Smooth muscle cell (in vitro differentiated cells): ENCODE measurements around the gene ZCCHC14. TPM values are rescaled to one million over a fixed set of nuclear protein-coding genes. Genes with fewer than 3 reads are reported as not detected.

Experiments
- DNase-seq: peaks from one replicate; lab custom pipeline; 2025; ENCODE audit not compliant: unreplicated experiment; lab: John Stamatoyannopoulos, UW
- H2AFZ ChIP-seq: fragments of 200-600 bp; sonication (generic); 2 replicates; pipeline ENCODE4 v1.6.0; 2016; ENCODE audit warnings: antibody characterized with exemption, low read depth, mild to moderate bottlenecking
- H3F3A ChIP-seq: fragments of 200-600 bp; sonication (generic); 2 replicates; pipeline ENCODE4 v1.6.0; 2017; ENCODE audit warnings: antibody characterized with exemption, low read depth
- H3K27ac ChIP-seq: fragments of 200-600 bp; sonication (generic); 2 replicates; pipeline ENCODE4 v1.5.1; 2016; ENCODE audit warnings: low read depth, mild to moderate bottlenecking
- H3K27me3 ChIP-seq: fragments of 200-600 bp; sonication (generic); 2 replicates; pipeline ENCODE4 v1.6.1; 2016; ENCODE audit warnings: low read depth, mild to moderate bottlenecking
- H3K36me3 ChIP-seq: fragments of 200-600 bp; sonication (generic); 2 replicates; pipeline ENCODE4 v1.5.1; 2016; ENCODE audit warnings: low read depth
- H3K4me1 ChIP-seq: fragments of 200-600 bp; sonication (generic); 2 replicates; pipeline ENCODE4 v1.5.1; 2016; ENCODE audit warnings: low read depth
- H3K4me2 ChIP-seq: fragments of 200-600 bp; sonication (generic); 2 replicates; pipeline ENCODE4 v1.6.0; 2016; ENCODE audit warnings: mild to moderate bottlenecking
- H3K4me3 ChIP-seq: fragments of 200-600 bp; sonication (generic); 2 replicates; pipeline ENCODE4 v1.5.1; 2016; ENCODE audit warnings: mild to moderate bottlenecking
- H3K79me2 ChIP-seq: fragments of 200-600 bp; sonication (generic); 2 replicates; pipeline ENCODE4 v1.6.0; 2016; ENCODE audit warnings: low read depth, mild to moderate bottlenecking
- H3K9ac ChIP-seq: fragments of 200-600 bp; sonication (generic); 2 replicates; pipeline ENCODE4 v1.6.0; 2016; ENCODE audit warnings: low read depth
- H3K9me3 ChIP-seq: fragments of 200-600 bp; sonication (generic); replicated peaks from 2 replicates; pipeline ENCODE4 v1.5.1; 2016; ENCODE audit warnings: low read depth
- H4K20me1 ChIP-seq: fragments of 200-600 bp; sonication (generic); 2 replicates; pipeline ENCODE4 v1.6.0; 2016; ENCODE audit warnings: low read depth
- WGBS: methylation state at CpG from one replicate; pipeline ENCODE4 v1.1.7; 2016; ENCODE audit warnings: low lambda C conversion rate; 5-methylcytosine and 5-hydroxymethylcytosine counted together
- polyA plus RNA-seq: library from polyadenylated mRNA; unstranded; fragments of >200 nt; fragmentation: Nextera tagmentation; extraction: Ambion mirVana; gene quantifications from 2 replicates; pipeline ENCODE4 v1.2.1, GENCODE V29; 2016
- total RNA-seq: library from RNA; depleted of rRNA; stranded (reverse); fragments of >200 nt; gene quantifications from 2 replicates; pipeline ENCODE4 v1.2.3, GENCODE V29; 2014
- TF ChIP-seq, protein P1 (sequence below): fragments of 200-600 bp; sonication (generic); IDR thresholded peaks from 2 replicates; pipeline ENCODE4 v1.5.1; 2017; ENCODE audit warnings: borderline replicate concordance, mild to moderate bottlenecking, antibody characterized with exemption; ENCODE audit not compliant: insufficient read depth, poor library complexity, severe bottlenecking

Gene ZCCHC14
- total and polyA plus RNA-seq, 2 experiments from 2014 or later = 4.6 to 8.5 TPM

GRCh38 chr16:87528690-87529579 lies 36.1 kb upstream of the ZCCHC14 start:
- no peaks in the 10 kb centered on the region for H3K27me3 ChIP-seq
- H3K4me2 ChIP-seq = no peak overlapping the region
- H3K9me3 ChIP-seq = no peaks in the 10 kb centered on the region
- H3K4me3 ChIP-seq = no peak overlapping the region
- WGBS = 85% methylated on average over 10 of the region's 10 CpGs
- TF ChIP-seq, protein P1, sequence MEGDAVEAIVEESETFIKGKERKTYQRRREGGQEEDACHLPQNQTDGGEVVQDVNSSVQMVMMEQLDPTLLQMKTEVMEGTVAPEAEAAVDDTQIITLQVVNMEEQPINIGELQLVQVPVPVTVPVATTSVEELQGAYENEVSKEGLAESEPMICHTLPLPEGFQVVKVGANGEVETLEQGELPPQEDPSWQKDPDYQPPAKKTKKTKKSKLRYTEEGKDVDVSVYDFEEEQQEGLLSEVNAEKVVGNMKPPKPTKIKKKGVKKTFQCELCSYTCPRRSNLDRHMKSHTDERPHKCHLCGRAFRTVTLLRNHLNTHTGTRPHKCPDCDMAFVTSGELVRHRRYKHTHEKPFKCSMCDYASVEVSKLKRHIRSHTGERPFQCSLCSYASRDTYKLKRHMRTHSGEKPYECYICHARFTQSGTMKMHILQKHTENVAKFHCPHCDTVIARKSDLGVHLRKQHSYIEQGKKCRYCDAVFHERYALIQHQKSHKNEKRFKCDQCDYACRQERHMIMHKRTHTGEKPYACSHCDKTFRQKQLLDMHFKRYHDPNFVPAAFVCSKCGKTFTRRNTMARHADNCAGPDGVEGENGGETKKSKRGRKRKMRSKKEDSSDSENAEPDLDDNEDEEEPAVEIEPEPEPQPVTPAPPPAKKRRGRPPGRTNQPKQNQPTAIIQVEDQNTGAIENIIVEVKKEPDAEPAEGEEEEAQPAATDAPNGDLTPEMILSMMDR = no peak
- no peak overlapping the region for H2AFZ ChIP-seq
- no peaks in the 10 kb centered on the region for H3K36me3 ChIP-seq
- no peaks in the 10 kb centered on the region for H3K79me2 ChIP-seq
- H3F3A ChIP-seq = no peaks in the 10 kb centered on the region
- DNase-seq = no peak
- no peaks in the 10 kb centered on the region for H3K4me1 ChIP-seq
- H3K9ac ChIP-seq = no peak overlapping the region
- H3K27ac ChIP-seq = no peak overlapping the region
- H4K20me1 ChIP-seq = no peaks in the 10 kb centered on the region

- WGBS = 59% methylated on average over 11 of the region's 11 CpGs
- H3K27ac ChIP-seq = no peak overlapping the region
- no peaks in the 10 kb centered on the region for H3K4me1 ChIP-seq
- no peak for DNase-seq
- no peaks in the 10 kb centered on the region for H3K27me3 ChIP-seq
- H3K9ac ChIP-seq = no peak overlapping the region
- H3K4me3 ChIP-seq = no peak overlapping the region
- no peaks in the 10 kb centered on the region for H3F3A ChIP-seq
- no peaks in the 10 kb centered on the region for H3K9me3 ChIP-seq
- no peaks in the 10 kb centered on the region for H4K20me1 ChIP-seq
- no peak overlapping the region for H3K4me2 ChIP-seq
- TF ChIP-seq, protein P1 = no peak
- no peak overlapping the region for H2AFZ ChIP-seq
- H3K36me3 ChIP-seq = no peaks in the 10 kb centered on the region
- H3K79me2 ChIP-seq = no peaks in the 10 kb centered on the region
Observed at GRCh38 chr16:87527055-87527724, 34.4 kb upstream of the ZCCHC14 start.

- no peak overlapping the region for H2AFZ ChIP-seq
- no peaks in the 10 kb centered on the region for H3K9me3 ChIP-seq
- H3K27me3 ChIP-seq = no peaks in the 10 kb centered on the region
- TF ChIP-seq, protein P1 = no peak
- no peak overlapping the region for H3K9ac ChIP-seq
- no peaks in the 10 kb centered on the region for H4K20me1 ChIP-seq
- no peaks in the 10 kb centered on the region for H3K36me3 ChIP-seq
- H3K4me1 ChIP-seq = no peaks in the 10 kb centered on the region
- H3K79me2 ChIP-seq = no peaks in the 10 kb centered on the region
- 78% methylated on average over 6 of the region's 6 CpGs for WGBS
- DNase-seq = no peak
- H3K4me2 ChIP-seq = no peak overlapping the region
- H3K4me3 ChIP-seq = no peak overlapping the region
- H3K27ac ChIP-seq = no peak overlapping the region
- H3F3A ChIP-seq = no peaks in the 10 kb centered on the region
Observed at GRCh38 chr16:87526238-87526947, 33.6 kb upstream of the ZCCHC14 start.
